ENCODE data around the gene SPPL2A.

- no peak for TF ChIP-seq POLR2AphosphoS5 (IDR thresholded peaks at IDR 0.05; ENCODE audit: low read depth, low read length)
- TF ChIP-seq, protein P1, sequence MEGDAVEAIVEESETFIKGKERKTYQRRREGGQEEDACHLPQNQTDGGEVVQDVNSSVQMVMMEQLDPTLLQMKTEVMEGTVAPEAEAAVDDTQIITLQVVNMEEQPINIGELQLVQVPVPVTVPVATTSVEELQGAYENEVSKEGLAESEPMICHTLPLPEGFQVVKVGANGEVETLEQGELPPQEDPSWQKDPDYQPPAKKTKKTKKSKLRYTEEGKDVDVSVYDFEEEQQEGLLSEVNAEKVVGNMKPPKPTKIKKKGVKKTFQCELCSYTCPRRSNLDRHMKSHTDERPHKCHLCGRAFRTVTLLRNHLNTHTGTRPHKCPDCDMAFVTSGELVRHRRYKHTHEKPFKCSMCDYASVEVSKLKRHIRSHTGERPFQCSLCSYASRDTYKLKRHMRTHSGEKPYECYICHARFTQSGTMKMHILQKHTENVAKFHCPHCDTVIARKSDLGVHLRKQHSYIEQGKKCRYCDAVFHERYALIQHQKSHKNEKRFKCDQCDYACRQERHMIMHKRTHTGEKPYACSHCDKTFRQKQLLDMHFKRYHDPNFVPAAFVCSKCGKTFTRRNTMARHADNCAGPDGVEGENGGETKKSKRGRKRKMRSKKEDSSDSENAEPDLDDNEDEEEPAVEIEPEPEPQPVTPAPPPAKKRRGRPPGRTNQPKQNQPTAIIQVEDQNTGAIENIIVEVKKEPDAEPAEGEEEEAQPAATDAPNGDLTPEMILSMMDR (IDR thresholded peaks at IDR 0.05 in 2 of 3, conservative IDR thresholded peaks at IDR 0.05 in 1 of 3; ENCODE audit: borderline replicate concordance in 1 of 3, insufficient read depth in 1 of 3, low read depth in 2 of 3, low read length in 2 of 3) = no peak
- no peak for TF ChIP-seq POLR2A (IDR thresholded peaks at IDR 0.05; ENCODE audit: borderline replicate concordance, extremely low read depth, insufficient read depth, insufficient read length)
- TF ChIP-seq, protein P2, sequence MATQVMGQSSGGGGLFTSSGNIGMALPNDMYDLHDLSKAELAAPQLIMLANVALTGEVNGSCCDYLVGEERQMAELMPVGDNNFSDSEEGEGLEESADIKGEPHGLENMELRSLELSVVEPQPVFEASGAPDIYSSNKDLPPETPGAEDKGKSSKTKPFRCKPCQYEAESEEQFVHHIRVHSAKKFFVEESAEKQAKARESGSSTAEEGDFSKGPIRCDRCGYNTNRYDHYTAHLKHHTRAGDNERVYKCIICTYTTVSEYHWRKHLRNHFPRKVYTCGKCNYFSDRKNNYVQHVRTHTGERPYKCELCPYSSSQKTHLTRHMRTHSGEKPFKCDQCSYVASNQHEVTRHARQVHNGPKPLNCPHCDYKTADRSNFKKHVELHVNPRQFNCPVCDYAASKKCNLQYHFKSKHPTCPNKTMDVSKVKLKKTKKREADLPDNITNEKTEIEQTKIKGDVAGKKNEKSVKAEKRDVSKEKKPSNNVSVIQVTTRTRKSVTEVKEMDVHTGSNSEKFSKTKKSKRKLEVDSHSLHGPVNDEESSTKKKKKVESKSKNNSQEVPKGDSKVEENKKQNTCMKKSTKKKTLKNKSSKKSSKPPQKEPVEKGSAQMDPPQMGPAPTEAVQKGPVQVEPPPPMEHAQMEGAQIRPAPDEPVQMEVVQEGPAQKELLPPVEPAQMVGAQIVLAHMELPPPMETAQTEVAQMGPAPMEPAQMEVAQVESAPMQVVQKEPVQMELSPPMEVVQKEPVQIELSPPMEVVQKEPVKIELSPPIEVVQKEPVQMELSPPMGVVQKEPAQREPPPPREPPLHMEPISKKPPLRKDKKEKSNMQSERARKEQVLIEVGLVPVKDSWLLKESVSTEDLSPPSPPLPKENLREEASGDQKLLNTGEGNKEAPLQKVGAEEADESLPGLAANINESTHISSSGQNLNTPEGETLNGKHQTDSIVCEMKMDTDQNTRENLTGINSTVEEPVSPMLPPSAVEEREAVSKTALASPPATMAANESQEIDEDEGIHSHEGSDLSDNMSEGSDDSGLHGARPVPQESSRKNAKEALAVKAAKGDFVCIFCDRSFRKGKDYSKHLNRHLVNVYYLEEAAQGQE (IDR thresholded peaks at IDR 0.05; ENCODE audit: low read depth) = no peak
- TF ChIP-seq EZH2 (IDR thresholded peaks at IDR 0.05) = no peak
- TF ChIP-seq CEBPB (IDR thresholded peaks at IDR 0.05; ENCODE audit: low read depth) = no peak
- no peak for TF ChIP-seq CBX3 (IDR thresholded peaks at IDR 0.05; ENCODE audit: low read depth)
- TF ChIP-seq EGR1 (IDR thresholded peaks at IDR 0.05; ENCODE audit: low read depth) = no peak
- no peak for TF ChIP-seq JUND (IDR thresholded peaks at IDR 0.05)
- no peak for TF ChIP-seq SP1 (IDR thresholded peaks at IDR 0.05; ENCODE audit: low read depth)
Observed at GRCh38 chr15:50751394-50751793, 14.1 kb downstream of the SPPL2A start.

Data from HCT116 (cell line).